ENCODE results near the gene KIAA1549. TPM values are rescaled to one million over a fixed set of nuclear protein-coding genes. Genes with fewer than 3 reads are reported as not detected.

The KIAA1549 gene
- total RNA-seq, 2 experiments from 2014 or later = 0.33 to 0.40 TPM

- no peak for DNase-seq
- Mint-ChIP-seq H3K27me3 (peaks cover 11% of the 10 kb centered on the region), H3K4me3 (no peak overlapping the region), H3K27ac (no peak overlapping the region), H3K36me3 (ENCODE audit: low read depth) (no peaks in the 10 kb centered on the region), H3K4me1 (peaks cover 17% of the 10 kb centered on the region), H3K9me3 (no peaks in the 10 kb centered on the region)
- CTCF ChIA-PET = no interaction called here
- POLR2A ChIA-PET = interaction anchor here (0.8 kb wide), 1 partner anchor 56 kb away, joined by 3 read pairs; no protein-coding TSS in a partner anchor
Measured at GRCh38 chr7:138929969-138930368, 51.2 kb downstream of the KIAA1549 start.

- Mint-ChIP-seq H3K27me3 (peaks cover 4% of the 10 kb centered on the region), H3K9me3 (no peaks in the 10 kb centered on the region), H3K27ac (no peak overlapping the region), H3K4me3 (no peak overlapping the region), H3K36me3 (ENCODE audit: low read depth) (no peaks in the 10 kb centered on the region), H3K4me1 (peaks cover 17% of the 10 kb centered on the region)
- no peak for DNase-seq
- POLR2A ChIA-PET = no interaction called here
- CTCF ChIA-PET = interaction anchor here (1.4 kb wide), 1 partner anchor 40 kb away, joined by 6 read pairs; no protein-coding TSS in a partner anchor
Measured at GRCh38 chr7:138926241-138926612, 55.0 kb downstream of the KIAA1549 start.

- POLR2A ChIA-PET = interaction anchor here (1.6 kb wide), 1 partner anchor 10 kb away, joined by 5 read pairs; no protein-coding TSS in a partner anchor
- no peak for DNase-seq
- CTCF ChIA-PET = interaction anchor here (0.6 to 0.9 kb wide), 2 partner anchors 38 kb away, joined by 3 to 4 read pairs; no protein-coding TSS in a partner anchor
Measured at GRCh38 chr7:138924501-138925225, 56.5 kb downstream of the KIAA1549 start.

GRCh38 chr7:138921277-138921676 lies 59.9 kb downstream of the KIAA1549 start:
- no peaks in the 10 kb centered on the region for H3K9me3 Mint-ChIP-seq
- H3K36me3 Mint-ChIP-seq (ENCODE audit: low read depth) = no peaks in the 10 kb centered on the region
- no peak overlapping the region for H3K4me3 Mint-ChIP-seq
- no peak for DNase-seq
- ChIA-PET POLR2A (no interaction called here), CTCF (interaction anchor here (1.2 kb wide), 1 partner anchor 34 kb away, joined by 3 read pairs; no protein-coding TSS in a partner anchor)
- H3K27me3 Mint-ChIP-seq = peaks cover 4% of the 10 kb centered on the region
- H3K27ac Mint-ChIP-seq = no peak overlapping the region
- H3K4me1 Mint-ChIP-seq = peaks cover 19% of the 10 kb centered on the region

More at GRCh38 chr7:138924501-138925225, 56.5 kb downstream of the KIAA1549 start:
- peaks cover 25% of the 10 kb centered on the region for H3K4me1 Mint-ChIP-seq
- H3K36me3 Mint-ChIP-seq (ENCODE audit: low read depth) = no peaks in the 10 kb centered on the region
- no peak overlapping the region for H3K4me3 Mint-ChIP-seq
- no peaks in the 10 kb centered on the region for H3K9me3 Mint-ChIP-seq
- no peak overlapping the region for H3K27ac Mint-ChIP-seq
- H3K27me3 Mint-ChIP-seq = peaks cover 4% of the 10 kb centered on the region

DNA sequence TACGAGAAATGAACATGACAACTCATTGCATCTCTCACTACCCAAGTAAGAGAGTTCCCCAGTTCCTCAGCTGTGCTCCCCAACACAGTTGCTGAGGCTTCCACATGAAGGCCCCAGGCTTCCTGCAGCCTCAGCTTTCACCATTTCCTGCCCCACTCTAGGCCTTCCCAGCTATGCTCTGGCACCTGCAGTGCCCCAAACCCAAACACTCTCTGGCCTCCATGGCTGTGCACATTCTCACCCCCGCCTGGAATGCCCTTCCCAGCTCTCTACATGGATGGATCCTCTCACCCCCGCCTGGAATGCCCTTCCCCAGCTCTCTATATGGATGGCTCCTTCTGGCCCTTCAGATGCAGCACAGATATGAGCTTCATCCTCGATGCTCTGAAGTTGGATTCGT lies 61.3 kb downstream of the KIAA1549 start:
- no peak for DNase-seq
- H3K27ac Mint-ChIP-seq = no peak overlapping the region
- POLR2A ChIA-PET = interaction anchor here (0.7 kb wide), 1 partner anchor 34 kb away, joined by 3 read pairs; no protein-coding TSS in a partner anchor
- peaks cover 13% of the 10 kb centered on the region for H3K27me3 Mint-ChIP-seq
- H3K9me3 Mint-ChIP-seq = no peaks in the 10 kb centered on the region
- no peak overlapping the region for H3K4me3 Mint-ChIP-seq
- H3K36me3 Mint-ChIP-seq (ENCODE audit: low read depth) = no peaks in the 10 kb centered on the region
- CTCF ChIA-PET = interaction anchor here (1.2 to 1.4 kb wide), 2 partner anchors 34 to 97 kb away, joined by 3 to 6 read pairs; no protein-coding TSS in a partner anchor
- peaks cover 9% of the 10 kb centered on the region for H3K4me1 Mint-ChIP-seq

GRCh38 chr7:138919216-138919615 lies 62.0 kb downstream of the KIAA1549 start:
- Mint-ChIP-seq H3K4me3 (no peak overlapping the region), H3K27me3 (peaks cover 20% of the 10 kb centered on the region), H3K9me3 (no peaks in the 10 kb centered on the region), H3K36me3 (ENCODE audit: low read depth) (no peaks in the 10 kb centered on the region), H3K4me1 (peaks cover 9% of the 10 kb centered on the region), H3K27ac (no peak overlapping the region)
- ChIA-PET POLR2A (interaction anchor here (0.7 kb wide), 1 partner anchor 33 kb away, joined by 3 read pairs; no protein-coding TSS in a partner anchor), CTCF (interaction anchor here (1.2 to 1.4 kb wide), 2 partner anchors 33 to 98 kb away, joined by 3 to 6 read pairs; no protein-coding TSS in a partner anchor)
- no peak for DNase-seq

DNA sequence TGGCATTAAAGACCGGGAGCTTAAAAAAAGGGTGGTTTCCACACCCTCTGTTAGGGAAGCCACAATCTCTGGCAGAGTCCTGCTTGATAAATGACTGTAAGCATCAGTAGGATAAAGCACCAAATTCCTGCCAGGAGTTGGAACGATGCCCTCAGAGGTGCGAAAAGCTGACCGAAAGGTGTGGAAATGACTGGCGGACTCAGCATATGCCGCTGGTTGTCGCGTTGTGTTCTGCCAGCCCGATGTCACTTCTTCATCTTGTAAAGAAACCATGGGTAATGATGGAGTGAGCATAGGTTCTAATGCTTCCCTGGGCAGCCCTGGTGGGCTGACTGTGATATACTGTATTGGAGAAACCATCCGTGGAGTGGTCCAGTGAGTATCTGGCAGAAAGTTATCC lies 62.4 kb downstream of the KIAA1549 start:
- POLR2A ChIA-PET = no interaction called here
- no peak overlapping the region for H3K4me3 Mint-ChIP-seq
- peaks cover 22% of the 10 kb centered on the region for H3K27me3 Mint-ChIP-seq
- CTCF ChIA-PET = no interaction called here
- no peak overlapping the region for H3K27ac Mint-ChIP-seq
- H3K36me3 Mint-ChIP-seq (ENCODE audit: low read depth) = no peaks in the 10 kb centered on the region
- no peak for DNase-seq
- H3K4me1 Mint-ChIP-seq = peaks cover 9% of the 10 kb centered on the region
- H3K9me3 Mint-ChIP-seq = no peaks in the 10 kb centered on the region

GRCh38 chr7:138918176-138918575 lies 63.0 kb downstream of the KIAA1549 start:
- peaks cover 25% of the 10 kb centered on the region for H3K27me3 Mint-ChIP-seq
- peaks cover 9% of the 10 kb centered on the region for H3K4me1 Mint-ChIP-seq
- no peaks in the 10 kb centered on the region for H3K9me3 Mint-ChIP-seq
- no peaks in the 10 kb centered on the region for H3K36me3 Mint-ChIP-seq (ENCODE audit: low read depth)
- DNase-seq = no peak
- no peak overlapping the region for H3K27ac Mint-ChIP-seq
- CTCF ChIA-PET = no interaction called here
- POLR2A ChIA-PET = no interaction called here
- H3K4me3 Mint-ChIP-seq = no peak overlapping the region

GRCh38 chr7:138917771-138918170 lies 63.4 kb downstream of the KIAA1549 start:
- Mint-ChIP-seq H3K4me1 (peaks cover 9% of the 10 kb centered on the region), H3K4me3 (no peak overlapping the region), H3K9me3 (no peaks in the 10 kb centered on the region), H3K27me3 (peaks cover 21% of the 10 kb centered on the region), H3K27ac (no peak overlapping the region), H3K36me3 (ENCODE audit: low read depth) (no peaks in the 10 kb centered on the region)
- CTCF ChIA-PET = no interaction called here
- POLR2A ChIA-PET = no interaction called here
- no peak for DNase-seq

GRCh38 chr7:138916731-138917130 lies 64.5 kb downstream of the KIAA1549 start:
- ChIA-PET CTCF (no interaction called here), POLR2A (no interaction called here)
- H3K9me3 Mint-ChIP-seq = no peaks in the 10 kb centered on the region
- no peaks in the 10 kb centered on the region for H3K36me3 Mint-ChIP-seq (ENCODE audit: low read depth)
- peaks cover 9% of the 10 kb centered on the region for H3K4me1 Mint-ChIP-seq
- no peak overlapping the region for H3K4me3 Mint-ChIP-seq
- peaks cover 29% of the 10 kb centered on the region for H3K27me3 Mint-ChIP-seq
- no peak overlapping the region for H3K27ac Mint-ChIP-seq
- no peak for DNase-seq

GRCh38 chr7:138916275-138916674 lies 64.9 kb downstream of the KIAA1549 start:
- ChIA-PET CTCF (no interaction called here), POLR2A (no interaction called here)
- DNase-seq = no peak
- Mint-ChIP-seq H3K27ac (no peak overlapping the region), H3K27me3 (peaks cover 32% of the 10 kb centered on the region), H3K4me1 (peaks cover 9% of the 10 kb centered on the region), H3K36me3 (ENCODE audit: low read depth) (no peaks in the 10 kb centered on the region), H3K4me3 (no peak overlapping the region), H3K9me3 (no peaks in the 10 kb centered on the region)

DNA sequence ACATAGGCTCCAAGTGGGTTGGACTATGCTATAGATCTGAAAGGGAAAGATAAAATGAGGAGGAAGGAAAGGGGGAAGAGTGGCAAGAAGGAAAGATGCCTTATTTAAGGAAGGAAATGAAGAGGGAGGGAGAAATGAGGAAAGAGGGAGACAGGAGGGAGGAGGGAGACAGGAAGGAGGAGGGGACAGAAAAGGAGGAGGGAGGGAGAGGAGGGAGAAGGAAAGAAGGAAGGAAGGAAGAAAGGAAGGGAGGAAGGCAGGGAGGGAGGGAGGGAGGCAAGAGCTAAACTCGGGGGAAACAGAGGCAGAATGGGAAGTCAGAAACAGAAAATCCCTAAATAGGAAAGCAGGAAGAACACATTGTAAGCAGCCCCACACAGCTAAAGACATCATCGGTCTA lies 67.4 kb downstream of the KIAA1549 start:
- H3K4me3 Mint-ChIP-seq = no peak overlapping the region
- H3K36me3 Mint-ChIP-seq (ENCODE audit: low read depth) = no peaks in the 10 kb centered on the region
- H3K27me3 Mint-ChIP-seq = peaks cover 36% of the 10 kb centered on the region
- POLR2A ChIA-PET = interaction anchor here (0.6 kb wide), 1 partner anchor 1498 kb away, joined by 3 read pairs; no protein-coding TSS in a partner anchor
- CTCF ChIA-PET = interaction anchor here (1.6 kb wide), 1 partner anchor 27 kb away, joined by 4 read pairs; no protein-coding TSS in a partner anchor
- DNase-seq = no peak
- H3K27ac Mint-ChIP-seq = no peak overlapping the region
- no peaks in the 10 kb centered on the region for H3K4me1 Mint-ChIP-seq
- no peaks in the 10 kb centered on the region for H3K9me3 Mint-ChIP-seq

DNA sequence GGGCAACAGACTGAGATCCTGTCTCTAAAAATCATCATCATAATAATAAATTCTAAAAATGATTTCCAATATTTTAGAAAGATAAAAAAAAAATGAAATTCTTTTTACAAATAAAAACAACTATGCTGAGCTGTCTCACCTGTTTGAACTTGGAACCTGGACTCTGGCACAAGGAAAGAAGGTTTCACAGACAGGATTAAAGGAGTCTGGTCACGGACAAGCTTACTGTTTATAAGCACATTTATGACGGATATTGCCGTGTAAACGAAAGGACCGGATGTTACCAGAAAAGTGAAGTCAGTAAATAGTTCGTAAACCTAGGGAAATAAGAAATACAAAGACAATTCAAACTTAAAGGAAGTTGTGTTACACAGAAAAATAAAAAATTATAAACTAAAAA lies 70.2 kb downstream of the KIAA1549 start:
- H3K27me3 Mint-ChIP-seq = peaks cover 55% of the 10 kb centered on the region
- H3K36me3 Mint-ChIP-seq (ENCODE audit: low read depth) = no peaks in the 10 kb centered on the region
- H3K9me3 Mint-ChIP-seq = no peaks in the 10 kb centered on the region
- no peak overlapping the region for H3K27ac Mint-ChIP-seq
- no peaks in the 10 kb centered on the region for H3K4me1 Mint-ChIP-seq
- ChIA-PET CTCF (no interaction called here), POLR2A (no interaction called here)
- DNase-seq = no peak
- H3K4me3 Mint-ChIP-seq = no peak overlapping the region

Measured in activated CD4-positive, alpha-beta memory T cell treated with anti-CD3 and anti-CD28 coated beads, Interleukin-2, amount 10 ng/mL, durations not matched to agents 7 days and 5 days (primary cell).